ENCODE measurements around the gene MAGED1.
A peak's percentile ranks its signal among the peaks of the same experiment; 100 is the strongest.

DNA sequence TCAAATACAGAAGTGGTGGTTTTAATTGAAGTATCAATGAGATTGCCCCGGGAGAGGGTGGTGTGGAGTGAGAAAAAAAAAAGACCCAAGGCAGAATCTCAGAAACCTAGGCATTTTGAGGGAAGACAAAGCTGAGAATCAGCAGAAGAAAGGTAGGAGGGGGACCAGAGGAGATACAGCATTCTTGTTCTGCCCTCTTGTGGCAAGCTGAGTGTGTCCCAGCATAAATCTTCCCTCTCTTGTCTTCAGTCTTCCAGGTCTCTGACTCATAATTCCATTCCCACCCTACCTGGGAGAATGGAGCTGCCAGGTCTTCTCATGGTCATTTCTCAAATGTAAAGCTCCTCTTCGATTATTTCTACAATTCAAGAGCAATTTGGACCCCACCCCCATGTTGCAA is 32.7 kb upstream of the MAGED1 start:
- TF ChIP-seq, protein P1, sequence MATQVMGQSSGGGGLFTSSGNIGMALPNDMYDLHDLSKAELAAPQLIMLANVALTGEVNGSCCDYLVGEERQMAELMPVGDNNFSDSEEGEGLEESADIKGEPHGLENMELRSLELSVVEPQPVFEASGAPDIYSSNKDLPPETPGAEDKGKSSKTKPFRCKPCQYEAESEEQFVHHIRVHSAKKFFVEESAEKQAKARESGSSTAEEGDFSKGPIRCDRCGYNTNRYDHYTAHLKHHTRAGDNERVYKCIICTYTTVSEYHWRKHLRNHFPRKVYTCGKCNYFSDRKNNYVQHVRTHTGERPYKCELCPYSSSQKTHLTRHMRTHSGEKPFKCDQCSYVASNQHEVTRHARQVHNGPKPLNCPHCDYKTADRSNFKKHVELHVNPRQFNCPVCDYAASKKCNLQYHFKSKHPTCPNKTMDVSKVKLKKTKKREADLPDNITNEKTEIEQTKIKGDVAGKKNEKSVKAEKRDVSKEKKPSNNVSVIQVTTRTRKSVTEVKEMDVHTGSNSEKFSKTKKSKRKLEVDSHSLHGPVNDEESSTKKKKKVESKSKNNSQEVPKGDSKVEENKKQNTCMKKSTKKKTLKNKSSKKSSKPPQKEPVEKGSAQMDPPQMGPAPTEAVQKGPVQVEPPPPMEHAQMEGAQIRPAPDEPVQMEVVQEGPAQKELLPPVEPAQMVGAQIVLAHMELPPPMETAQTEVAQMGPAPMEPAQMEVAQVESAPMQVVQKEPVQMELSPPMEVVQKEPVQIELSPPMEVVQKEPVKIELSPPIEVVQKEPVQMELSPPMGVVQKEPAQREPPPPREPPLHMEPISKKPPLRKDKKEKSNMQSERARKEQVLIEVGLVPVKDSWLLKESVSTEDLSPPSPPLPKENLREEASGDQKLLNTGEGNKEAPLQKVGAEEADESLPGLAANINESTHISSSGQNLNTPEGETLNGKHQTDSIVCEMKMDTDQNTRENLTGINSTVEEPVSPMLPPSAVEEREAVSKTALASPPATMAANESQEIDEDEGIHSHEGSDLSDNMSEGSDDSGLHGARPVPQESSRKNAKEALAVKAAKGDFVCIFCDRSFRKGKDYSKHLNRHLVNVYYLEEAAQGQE (IDR thresholded peaks at IDR 0.05; ENCODE audit: insufficient read depth in 1 of 2, low read depth in 2 of 2, low read length in 1 of 2), result no peak
- TF ChIP-seq, protein P2, sequence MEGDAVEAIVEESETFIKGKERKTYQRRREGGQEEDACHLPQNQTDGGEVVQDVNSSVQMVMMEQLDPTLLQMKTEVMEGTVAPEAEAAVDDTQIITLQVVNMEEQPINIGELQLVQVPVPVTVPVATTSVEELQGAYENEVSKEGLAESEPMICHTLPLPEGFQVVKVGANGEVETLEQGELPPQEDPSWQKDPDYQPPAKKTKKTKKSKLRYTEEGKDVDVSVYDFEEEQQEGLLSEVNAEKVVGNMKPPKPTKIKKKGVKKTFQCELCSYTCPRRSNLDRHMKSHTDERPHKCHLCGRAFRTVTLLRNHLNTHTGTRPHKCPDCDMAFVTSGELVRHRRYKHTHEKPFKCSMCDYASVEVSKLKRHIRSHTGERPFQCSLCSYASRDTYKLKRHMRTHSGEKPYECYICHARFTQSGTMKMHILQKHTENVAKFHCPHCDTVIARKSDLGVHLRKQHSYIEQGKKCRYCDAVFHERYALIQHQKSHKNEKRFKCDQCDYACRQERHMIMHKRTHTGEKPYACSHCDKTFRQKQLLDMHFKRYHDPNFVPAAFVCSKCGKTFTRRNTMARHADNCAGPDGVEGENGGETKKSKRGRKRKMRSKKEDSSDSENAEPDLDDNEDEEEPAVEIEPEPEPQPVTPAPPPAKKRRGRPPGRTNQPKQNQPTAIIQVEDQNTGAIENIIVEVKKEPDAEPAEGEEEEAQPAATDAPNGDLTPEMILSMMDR (IDR thresholded peaks at IDR 0.05), result peak; percentile 44

Data from Panc1 (cell line).